GM19043 (cell line): ENCODE measurements around the gene RASSF6.
"Not testable (repeated sequence)": the region's sequence is repeated elsewhere in the genome, so short reads cannot be mapped to it uniquely, and the experiment has no call there.

ENCODE experiments used
- ATAC-seq: cut with Tn5 transposase; IDR thresholded peaks from one replicate; pipeline ENCODE4 v1.9.1; 2021; ENCODE audit warnings: low read depth; ENCODE audit not compliant: unreplicated experiment

The RASSF6 gene

DNA sequence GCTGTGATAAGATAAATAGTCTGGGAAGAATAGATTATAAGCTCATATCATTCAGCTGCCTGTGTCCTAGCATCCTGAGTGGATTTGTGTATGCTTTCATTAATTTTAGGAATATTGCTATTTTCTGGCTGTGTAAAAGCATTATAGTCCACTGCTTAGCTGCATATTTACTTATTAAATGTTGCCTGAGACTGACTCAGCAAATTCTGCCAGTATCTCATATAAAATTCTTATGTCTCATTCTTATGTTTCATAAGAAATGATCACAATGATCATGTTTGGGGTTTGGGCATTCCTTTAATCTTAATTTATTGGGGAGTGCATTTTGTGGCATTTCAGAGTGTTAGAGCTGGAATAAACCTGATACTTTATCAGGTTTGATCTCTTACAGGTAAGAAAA, 34.9 kb downstream of the RASSF6 start:
- ATAC-seq, result no peak

- ATAC-seq, result no peak
Measured at GRCh38 chr4:73583666-73584065, 36.6 kb downstream of the RASSF6 start.

DNA sequence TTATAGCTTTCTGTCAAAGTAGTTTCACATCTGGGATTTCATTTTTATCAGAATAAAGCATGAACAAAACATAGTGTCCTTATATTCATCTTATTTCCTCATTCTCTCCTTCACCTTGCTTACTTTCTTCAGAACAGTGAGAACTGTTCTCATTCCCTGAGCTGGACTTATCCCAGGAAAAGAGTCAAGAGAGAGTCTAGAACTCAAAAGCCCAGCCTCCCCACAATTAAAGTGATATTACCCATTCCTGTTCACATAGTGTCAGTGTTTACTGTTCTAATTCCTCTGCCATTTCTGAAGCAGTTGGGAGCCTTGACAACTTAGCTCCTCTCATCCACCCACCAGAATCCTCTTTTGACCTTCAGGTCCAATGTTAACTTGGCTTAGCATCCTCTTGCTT, 42.9 kb downstream of the RASSF6 start:
- no peak for ATAC-seq

DNA sequence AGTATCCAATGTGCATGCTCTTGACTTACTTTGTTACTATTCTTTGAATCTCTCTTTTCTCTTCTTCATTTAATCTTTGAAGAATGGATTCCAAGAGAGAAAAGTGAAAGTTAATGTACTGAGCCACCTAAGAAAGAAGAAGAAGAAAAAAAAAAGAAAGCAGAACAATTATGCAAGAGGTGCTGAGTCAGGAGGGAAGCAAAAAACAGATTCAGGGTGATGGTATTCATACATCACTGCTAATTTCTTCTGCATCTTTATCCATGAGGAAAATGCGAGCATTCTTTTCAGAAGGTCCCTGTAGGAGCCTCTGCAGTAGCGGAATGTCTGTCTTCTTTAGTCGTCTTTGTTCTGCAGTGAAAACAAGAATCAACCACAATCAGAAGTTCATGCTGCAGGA, 43.9 kb downstream of the RASSF6 start:
- ATAC-seq, result no peak

- no peak for ATAC-seq
Measured at GRCh38 chr4:73575660-73576059, 44.6 kb downstream of the RASSF6 start.

GRCh38 chr4:73573794-73574528, 46.3 kb downstream of the RASSF6 start:
- peak; percentile 67 for ATAC-seq

DNA sequence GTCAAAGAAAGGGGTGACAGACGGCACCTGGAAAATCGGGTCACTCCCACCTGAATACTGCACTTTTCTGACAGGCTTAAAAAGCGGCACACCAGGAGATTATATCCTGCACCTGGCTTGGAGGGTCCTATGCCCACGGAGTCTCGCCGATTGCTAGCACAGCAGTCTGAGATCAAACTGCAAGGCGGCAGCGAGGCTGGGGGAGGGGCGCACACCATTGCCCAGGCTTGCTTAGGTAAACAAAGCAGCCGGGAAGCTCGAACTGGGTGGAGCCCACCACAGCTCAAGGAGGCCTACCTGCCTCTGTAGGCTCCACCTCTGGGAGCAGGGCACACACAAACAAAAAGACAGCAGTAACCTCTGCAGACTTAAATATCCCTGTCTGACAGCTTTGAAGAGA, 69.4 kb downstream of the RASSF6 start:
- not testable (repeated sequence) for ATAC-seq

DNA sequence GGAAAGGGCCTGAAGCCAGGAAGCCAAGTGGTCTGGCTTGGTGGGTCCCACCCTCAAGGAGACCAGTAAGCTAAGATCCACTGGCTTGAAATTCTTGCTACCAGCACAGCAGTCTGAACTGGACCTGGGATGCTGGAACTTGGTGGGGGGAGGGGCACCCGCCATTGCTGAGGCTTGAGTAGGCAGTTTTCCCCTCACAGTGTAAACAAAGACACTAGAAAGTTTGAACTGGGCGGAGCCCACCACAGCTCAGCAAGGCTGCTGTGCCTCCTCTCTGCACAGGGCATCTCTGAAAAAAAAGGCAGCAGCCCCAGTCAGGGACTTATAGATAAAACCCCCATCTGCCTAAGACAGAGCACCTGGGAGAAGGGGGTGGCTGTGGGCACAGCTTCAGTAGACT, 75.6 kb downstream of the RASSF6 start:
- no peak for ATAC-seq

DNA sequence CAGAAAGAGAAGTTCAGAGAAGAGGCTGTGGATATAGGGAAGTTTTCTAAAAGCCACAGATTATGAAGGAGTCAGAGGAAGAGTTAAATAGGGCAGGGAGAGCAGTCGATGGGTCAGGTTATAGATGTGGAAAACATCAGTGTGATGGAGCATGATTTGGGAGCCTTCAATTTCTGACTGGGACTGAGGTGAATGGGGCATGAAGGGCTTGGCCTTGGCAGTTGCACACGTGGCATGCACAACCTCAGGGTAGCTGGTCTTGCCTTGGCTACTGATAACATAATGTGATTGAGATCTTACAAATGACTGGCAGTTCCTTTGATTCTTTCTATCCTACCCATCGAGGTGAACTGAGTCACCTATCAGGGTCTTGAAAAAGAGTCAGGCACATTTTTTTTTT, 79.0 kb downstream of the RASSF6 start:
- no peak for ATAC-seq

DNA sequence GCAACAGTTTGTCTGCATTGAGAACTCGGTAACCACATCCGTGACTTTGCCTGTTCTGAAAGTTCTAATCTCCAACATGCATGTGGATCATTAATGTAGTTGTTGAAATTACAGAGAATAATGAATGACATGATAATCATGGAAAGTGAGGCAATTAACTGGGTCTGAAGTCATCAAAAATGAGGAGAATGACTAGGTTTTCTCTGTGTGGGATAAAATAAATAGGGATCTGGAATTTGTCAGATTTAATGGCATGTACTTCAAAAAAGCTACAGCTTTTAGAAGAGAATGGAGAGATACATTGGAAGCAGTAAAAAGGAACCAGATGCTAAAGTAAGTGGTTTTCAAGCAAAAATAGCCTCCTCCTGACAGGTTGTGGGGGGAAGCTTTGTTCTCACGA, 79.4 kb downstream of the RASSF6 start:
- no peak for ATAC-seq

GRCh38 chr4:73539386-73539785, 80.8 kb downstream of the RASSF6 start:
- ATAC-seq, result no peak

DNA sequence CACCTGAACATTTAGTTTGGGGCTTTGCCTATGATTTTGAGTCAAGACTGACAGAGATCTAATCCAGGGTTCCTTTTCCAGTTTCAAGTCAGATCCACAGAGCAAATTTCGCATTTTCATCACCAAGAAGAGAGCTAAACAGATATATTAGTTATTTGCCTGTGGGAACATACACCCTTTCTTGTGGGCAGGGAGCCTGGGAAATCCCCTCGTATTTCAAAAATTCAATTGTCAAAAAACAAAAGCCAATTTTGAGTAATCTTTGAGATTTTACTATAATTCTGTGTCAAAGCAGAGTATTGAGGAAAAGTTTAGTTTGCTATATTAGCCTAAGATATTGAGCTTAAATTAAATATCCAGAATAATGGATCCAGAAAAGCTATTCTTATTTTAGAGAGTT, 82.1 kb downstream of the RASSF6 start:
- ATAC-seq, result no peak

- no peak for ATAC-seq
Measured at GRCh38 chr4:73533515-73534422, 86.5 kb downstream of the RASSF6 start.

DNA sequence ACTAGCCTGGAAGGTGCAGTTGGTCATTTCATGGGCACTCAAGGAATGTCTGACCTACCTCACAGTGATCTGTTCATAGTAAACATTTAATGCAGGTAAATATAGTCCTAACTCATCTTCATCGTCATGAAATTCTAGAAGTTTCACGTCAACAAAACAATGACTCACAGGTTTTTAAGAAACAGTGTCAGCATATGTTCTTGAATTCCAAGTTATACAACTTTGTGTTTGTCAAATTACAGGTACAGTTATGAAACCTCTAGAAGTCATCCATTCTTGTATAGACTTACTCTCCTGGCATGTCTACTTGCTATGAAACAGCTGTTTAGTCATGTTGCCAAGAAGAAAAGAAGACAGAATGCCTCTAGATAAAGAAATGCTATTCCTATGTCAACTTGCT, 92.1 kb downstream of the RASSF6 start:
- no peak for ATAC-seq

DNA sequence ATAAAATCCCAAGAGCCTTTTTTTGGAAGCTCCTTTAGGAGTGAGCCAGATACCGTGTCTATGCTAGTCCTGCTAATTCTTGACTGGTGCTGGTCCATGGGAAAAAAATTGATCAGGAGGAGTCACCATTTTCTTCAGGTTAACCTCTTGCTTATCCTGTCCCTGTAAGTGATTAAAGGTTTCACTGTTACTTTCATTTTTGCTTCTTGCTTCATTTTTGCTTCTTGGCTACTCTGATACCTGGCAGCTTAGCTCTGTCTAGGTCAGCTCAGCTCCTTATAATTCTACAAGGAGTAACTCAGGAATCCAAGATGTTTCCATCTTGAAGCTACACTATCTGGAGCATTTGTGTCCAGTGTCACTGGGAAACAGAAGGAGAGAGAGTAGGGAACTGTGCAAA, 93.0 kb downstream of the RASSF6 start:
- no peak for ATAC-seq

DNA sequence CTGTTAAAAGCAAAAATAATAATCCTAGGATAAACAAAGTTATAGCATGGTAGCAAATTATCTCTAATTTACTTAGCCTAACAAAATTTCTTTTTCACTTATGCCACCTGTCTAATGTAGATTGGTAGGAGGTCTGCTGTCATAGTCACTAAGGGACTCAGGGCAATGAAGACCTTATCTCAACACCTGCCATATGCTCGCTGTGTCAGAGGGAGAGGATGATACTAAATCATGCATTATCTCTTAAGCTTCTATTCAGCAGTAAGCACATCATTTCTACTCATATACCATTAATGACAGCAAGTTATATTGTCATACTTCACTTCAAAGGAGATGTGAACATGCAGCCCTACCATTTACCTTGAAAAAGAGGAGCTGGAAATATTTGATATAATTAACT, 94.6 kb downstream of the RASSF6 start:
- ATAC-seq, result no peak

DNA sequence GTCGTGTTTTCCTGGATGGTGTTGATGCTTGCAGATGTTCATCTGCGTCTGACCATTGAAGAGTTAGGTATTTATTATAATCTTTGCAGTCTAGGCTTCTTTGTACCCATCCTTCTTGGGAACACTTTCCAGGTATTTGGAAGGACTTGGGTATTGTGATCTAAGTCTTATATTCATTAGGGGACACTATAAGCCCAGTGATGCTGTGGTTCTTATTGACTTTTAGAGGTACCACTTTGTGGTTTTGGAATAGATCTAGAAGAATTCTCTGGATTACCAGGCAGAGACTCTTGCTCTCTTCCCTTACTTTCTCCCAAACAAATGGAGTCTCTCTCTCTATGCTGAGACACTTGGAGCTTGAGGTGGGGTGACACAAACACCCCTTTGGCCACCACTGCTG, 97.1 kb downstream of the RASSF6 start:
- ATAC-seq, result no peak
